Activated CD4-positive, alpha-beta T cell treated with anti-CD3 and anti-CD28 coated beads, Interleukin-2, amount 50 U/mL, for 48 hours (primary cell): ENCODE data around the gene TOMT.
A peak's percentile ranks its signal among the peaks of the same experiment; 100 is the strongest.

ENCODE experiments used
- DNase-seq, 2 experiments: peaks; one replicate each; pipeline ENCODE4 v3.0.0-alpha.2; 2020

TOMT gene, protein sequence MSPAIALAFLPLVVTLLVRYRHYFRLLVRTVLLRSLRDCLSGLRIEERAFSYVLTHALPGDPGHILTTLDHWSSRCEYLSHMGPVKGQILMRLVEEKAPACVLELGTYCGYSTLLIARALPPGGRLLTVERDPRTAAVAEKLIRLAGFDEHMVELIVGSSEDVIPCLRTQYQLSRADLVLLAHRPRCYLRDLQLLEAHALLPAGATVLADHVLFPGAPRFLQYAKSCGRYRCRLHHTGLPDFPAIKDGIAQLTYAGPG

DNA sequence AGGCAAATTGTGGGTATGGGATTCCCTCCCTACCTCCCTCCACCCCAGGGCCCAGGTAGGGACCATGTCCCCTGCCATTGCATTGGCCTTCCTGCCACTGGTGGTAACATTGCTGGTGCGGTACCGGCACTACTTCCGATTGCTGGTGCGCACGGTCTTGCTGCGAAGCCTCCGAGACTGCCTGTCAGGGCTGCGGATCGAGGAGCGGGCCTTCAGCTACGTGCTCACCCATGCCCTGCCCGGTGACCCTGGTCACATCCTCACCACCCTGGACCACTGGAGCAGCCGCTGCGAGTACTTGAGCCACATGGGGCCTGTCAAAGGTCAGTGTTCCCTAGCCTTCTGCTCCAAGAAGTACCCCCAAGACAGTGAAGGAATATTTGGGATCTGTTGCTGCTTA is at the start of gene TOMT:
TOMT (plus strand) TSS at position 37 of the 400 bp plus-strand sequence; CDS start at position 65, 28 bp downstream.
- no peak for DNase-seq

DNA sequence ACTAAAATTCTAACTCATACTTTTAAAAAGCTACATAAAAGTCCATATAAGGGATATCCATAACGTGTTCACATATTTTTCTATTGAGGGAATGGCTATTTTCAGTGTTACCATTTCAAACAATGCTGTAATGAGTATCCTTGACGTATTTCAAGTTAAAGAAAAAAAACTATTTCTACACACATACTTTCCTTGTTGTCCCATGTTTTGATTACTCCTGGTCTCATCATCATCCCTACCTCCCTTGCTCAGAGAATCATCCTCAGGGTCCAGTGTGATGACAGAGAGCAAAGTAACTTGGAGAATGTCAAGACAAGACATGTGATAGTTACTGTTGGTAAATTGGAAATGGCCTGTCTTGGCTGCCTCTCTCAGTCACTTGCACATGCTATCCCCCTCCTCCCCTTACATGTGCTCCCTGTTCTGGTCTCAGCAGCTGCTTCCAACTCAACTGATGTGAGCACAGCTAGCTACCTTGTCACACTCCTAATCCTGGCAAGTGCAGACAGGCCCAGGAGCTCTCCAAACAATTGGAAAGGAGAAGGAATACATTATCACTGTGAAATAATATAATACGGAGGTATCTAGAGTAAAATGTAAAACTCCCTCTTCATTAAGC is 47.2 kb upstream of the TOMT start:
- no peak for DNase-seq

DNA sequence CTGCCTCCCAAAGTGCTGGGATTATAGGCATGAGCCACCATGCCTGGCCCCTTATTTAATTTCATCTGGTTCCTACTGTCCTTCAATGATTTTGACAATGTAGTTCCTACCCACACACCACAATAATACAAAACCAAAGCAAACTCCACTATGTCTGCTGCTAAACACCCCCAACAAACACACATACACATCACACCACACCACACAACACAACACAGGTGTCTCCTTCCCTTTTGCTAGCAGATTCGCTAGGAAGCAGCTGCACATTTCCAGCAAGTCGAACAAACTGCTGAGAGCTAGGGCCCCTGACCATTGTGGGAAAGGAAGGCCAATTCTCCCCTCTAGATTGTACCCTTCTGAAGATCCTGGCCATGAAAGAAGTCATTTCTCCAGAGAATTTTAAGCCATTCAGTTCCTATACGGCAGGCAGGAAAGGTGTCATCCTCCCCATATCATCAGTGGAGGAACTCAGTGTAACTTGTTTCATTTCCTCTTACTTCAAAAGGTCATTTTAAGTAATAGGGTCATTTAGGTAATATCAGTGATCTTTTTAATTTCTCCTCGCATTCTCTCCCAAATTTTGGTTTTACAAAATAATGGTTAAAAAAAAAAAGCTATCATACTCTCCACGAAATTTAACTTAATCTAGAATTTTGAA is 43.9 kb upstream of the TOMT start:
- no peak for DNase-seq

DNA sequence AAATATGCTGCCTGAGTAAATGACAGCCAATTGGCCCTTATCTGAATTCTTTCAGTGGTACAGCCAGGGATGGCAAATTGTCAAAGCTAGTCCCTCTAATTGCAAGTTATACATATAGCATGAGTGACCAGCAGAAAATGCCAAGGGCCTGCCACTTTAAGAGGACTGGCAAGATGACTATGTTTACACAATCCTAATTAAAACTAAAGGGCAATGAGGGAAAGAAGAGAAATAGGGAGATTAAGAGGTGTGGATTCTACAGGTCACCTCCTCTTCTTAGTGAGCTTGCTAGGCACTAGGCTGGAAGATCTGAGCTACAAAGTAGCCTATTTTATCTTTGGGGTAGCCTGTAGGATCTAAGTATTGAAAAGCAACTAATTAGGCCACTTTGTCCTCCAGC is 38.9 kb upstream of the TOMT start:
- no peak for DNase-seq

DNA sequence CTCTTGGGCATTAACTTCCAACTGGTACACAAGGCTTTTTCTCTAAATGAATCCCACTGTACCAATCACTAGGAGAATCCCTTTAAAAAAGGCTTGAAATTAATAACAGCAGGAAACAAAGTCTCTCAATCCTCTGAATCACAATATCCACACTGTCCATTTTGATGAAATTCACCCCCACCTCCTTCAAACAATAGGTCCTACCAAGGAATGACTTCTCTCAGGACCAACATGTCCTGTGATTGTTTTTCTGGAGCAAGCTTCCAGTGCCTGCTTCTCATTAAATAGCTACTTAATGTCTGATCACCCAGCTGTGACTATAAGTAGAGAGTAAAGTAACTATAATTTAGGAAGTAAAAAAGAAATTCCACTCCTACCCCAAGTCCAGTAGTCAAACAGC is 38.5 kb upstream of the TOMT start:
- DNase-seq, result no peak

DNA sequence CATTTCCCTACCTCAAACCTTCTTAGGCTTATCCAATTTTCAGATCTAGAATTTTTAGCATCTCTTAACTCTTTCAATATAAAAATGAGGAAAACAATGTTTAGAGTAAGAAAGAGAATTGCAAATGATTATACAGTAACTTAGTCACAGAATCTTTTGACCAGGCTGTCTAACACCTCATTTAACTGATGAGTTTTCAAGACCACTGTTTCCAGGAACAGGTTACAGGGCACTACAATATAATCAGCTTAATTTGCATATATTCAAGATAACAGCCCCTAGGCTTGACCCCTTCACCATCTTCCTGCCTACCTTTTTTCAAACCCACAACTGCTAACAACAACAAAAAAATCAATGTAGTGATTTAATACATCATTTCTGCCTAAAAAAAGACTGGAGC is 38.0 kb upstream of the TOMT start:
- DNase-seq, result no peak

DNA sequence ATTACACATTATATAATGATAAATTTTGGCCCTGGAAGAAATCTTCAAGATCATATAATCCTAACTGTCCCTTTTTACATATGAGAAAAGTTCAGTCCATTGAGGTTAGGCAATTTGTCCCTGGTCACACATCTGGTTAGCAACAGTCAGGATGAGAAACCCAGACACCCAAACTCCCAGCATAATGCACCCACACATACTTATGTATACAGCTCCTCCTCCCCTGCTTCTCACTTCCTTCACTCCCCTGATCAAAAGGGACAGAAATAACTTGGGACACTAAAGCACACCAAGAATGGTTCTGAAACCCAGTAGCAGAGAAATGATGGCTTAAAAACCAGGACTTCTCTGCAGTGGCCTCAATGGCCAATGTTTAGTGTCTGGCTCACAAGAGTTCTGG is 36.5 kb upstream of the TOMT start:
- no peak for DNase-seq

DNA sequence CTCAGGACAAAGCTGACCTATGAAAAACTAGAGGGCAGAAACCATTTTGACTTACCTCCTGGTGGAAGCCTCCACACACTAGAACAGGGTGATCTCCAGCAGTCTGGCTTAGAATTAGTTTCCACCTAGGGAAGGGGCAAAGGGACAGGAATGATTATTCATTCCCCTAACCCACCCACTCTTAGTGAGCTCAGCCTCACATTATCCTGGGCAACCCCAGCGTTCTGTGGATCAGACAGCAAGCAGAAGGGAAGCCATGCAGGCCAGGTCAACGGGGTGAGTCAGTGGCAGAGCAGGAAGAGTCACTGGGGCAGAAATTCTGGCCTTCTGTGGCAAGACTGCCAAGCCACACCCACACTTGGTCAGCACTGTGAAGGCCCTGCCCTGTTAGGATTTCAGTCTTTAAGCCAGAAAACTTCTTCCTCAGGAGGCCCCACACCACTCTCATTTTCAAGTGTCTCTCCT is 35.9 kb upstream of the TOMT start:
- DNase-seq, result peak; percentile 10 to 29

DNA sequence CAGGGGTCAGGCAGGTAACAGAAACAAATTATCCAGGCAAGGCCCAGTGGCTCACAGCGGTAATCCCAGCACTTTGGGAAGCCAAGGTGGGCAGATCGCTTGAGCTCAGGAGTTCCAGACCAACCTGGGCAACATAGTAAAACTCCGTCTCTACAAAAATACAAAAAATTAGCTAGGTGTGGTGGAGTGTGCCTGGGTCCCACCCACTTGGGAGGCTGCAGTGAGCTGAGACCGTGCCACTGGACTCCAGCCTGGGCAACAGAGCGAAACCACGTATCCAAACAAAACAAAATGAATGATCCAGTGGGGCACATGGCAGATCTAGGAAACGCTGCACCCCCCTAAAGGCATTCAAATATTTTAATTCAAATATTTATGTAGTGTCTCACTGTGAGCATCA is 35.2 kb upstream of the TOMT start:
- no peak for DNase-seq

DNA sequence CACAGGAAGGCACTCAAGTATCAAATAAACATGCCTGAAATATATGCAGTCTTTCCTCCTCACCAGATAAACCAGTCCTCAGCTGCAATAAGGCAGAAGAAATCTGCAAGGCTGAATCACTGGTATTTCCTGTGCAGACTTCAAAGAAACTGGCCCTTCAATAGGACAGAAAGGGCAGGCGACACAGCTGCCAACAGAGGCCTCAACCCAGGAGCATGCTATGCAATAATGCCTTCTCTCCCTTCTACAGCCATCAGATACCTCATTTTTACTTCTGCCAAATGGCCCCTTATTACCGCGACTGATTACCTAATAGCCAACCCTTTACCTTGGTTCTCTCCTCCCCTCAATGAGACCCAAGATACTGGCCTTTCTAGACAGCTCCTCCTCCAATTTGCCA is 33.4 kb upstream of the TOMT start:
- DNase-seq, result no peak

DNA sequence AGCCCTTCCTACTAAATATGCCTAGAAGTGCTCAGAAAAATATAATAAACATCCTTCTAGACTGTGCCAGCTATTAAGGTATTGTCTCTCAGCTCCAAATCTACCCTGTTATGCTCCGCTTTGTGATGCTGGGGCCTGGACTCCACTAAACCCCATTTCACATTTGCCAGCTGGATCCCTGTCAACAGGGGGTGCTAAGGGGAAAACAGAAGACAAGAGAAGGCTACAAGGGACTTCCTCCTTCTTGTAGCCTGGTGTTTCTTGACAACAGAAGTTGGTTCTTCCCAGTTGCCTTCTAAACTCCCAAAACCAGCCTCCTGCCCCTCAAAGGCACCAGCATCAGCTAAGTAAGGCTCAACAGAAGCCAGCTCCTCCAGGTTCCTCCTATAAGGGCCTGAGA is 30.6 kb upstream of the TOMT start:
- no peak for DNase-seq

DNA sequence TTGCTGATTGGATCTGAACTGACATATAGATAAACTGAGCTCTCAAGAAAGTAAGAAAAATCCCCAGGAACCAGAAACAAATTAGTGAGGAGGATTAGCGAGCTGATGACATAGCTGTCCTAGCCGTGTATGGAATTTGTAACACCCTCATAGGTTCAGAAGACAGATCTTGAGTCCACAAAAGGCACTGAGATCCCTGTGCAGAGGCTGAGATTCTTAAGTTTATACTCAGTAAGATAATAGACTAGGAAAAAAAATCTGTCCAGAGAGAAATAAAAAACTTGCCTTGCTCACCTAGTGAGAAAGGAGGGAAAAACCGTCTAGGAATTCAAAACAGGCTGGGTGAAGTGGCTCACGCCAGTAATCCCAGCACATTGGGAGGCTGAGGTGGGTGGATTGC is 30.0 kb upstream of the TOMT start:
- DNase-seq, result no peak

DNA sequence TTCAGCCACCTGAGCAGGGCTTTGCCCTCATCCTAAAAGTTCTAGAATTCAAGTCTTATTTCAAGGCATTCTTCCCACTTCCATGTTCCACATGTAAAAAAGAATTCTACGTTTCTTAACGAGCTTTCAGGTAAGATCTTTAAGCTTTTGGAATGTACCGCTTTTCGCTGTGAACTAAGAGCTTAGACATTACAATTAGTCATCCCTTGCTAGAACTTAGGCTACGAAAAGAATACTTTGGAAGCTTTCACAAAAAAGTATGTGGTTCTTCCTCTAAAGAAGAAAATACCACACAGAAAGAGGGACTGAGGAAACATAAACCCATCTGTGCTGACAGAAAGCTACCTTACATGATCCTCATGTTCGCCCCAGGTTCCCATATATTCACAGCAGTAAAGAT is 27.2 kb upstream of the TOMT start:
- DNase-seq, result no peak

DNA sequence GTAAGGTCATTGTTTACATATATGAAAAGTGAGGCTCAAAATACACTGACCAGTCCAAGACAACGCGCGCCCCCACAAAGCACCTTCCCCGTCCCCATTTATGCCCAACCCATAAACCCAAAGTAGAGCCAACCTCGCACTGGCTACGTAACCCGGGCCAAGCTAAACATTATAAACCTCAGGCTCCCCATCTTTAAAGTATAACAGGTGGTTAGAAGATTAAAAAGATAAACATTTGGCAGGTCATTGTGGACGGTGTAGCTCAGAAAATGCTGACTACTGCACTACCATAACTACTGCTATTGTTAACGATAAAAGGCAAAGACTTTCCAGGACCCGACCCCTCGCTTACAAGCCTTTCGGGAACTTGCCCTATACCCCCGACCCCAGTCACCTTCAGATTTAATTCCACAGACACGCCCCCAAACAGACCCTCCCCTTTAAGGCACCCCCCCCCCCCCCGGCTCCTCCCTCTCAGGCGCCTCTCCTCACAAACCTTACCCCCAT is 25.9 kb upstream of the TOMT start:
- DNase-seq, result peak in 1 of 2 experiments; percentile 13

DNA sequence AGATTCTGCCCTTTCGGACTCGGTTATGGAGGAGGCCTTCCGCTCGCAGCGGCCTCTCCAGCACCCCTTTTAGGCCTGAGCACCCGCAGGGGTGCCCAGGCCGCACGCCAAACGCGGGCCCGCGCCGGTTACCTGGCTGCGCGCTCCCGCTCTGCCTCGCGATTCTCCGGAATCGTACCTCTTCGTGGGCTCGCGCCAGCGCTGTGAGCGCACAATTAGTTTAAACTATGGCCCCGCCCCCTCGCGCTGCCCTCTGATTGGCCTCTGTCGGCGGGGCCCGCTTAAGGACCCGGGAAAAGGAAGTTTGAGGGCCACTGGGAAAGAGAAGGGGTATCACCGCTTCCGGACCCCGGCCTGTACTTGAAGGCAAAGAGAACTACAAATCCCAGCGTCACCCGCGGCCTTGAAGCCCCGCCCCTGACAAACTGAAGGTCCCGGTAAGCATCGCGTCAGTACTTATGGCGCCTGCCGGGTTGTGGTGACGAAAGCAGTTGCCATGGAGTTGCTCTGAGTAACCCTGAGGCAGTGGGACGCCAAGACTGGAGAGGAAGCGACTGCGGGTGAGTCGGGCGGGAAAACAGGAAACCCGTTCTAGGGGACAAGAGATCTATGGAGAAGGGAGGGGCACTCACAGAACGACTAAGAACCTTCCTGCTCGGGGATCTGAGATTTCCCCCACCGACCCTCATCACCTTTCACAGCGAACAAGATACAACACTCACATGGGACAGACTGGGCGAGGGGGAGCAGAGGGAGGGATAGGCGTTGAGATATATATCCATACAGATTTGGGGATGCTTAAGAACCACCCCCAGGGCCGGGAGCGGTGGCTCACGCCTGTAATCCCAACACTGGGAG is 25.2 kb upstream of the TOMT start, which contains the start of the genes LRRC51 and NUMA1:
LRRC51 (plus strand) TSS at position 525 of the 858 bp plus-strand sequence. CDS start 8,234 bp downstream, outside the sequence.
NUMA1 (minus strand) TSS at position 217 of the 858 bp plus-strand sequence. CDS start 44,599 bp downstream, outside the sequence.
- DNase-seq, result peak; percentile 99 to 100

DNA sequence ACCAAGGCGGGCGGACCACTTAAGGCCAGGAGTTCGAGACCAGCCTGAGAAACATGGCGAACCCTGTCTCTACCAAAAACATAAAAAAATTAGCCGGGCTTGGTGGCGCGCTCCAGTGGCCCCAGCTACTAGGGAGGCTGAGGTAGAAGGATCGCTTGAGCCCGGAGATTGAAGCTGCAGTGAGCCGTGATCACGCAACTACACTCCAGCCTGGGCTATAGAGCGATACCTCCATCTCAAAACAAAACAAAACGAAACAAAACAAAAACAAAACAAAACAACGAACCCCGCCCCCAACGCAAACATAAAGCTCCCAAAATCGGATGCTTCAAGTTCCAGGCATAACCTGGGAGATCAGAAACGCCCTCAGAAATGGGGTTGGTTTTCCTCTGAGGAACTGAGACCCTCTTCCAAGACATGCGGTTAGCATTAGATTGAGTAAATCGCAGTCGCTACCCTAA is 24.5 kb upstream of the TOMT start:
- no peak for DNase-seq

DNA sequence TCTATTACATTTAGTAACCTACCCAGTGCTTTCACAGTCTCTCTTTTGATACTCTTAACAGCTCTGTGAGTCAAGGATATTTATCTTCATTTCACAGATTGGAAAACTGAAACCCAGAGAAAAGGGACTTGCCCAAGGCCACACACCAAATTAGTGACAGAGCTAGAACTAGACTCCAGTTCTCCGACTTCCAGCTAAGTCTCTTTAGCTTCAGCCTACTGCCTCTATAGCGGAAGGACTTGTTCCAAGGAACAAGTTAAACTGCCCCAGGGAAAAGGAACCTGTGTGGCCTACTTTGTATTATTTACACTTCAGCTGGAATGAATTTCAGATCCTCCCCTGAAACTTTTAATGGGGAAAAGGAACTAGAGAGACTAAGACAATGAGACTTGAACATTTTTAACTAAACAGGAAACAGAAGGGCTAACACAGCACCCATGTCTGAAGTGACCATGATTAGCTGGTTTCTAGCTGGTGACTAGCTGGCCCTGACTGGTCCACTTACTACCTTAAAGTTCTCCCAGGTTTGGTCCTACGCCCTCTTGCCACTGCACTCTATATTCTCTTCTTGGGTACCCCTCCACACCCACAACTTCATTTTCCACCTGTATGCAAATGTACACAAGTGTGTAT is 23.8 kb upstream of the TOMT start:
- no peak for DNase-seq

DNA sequence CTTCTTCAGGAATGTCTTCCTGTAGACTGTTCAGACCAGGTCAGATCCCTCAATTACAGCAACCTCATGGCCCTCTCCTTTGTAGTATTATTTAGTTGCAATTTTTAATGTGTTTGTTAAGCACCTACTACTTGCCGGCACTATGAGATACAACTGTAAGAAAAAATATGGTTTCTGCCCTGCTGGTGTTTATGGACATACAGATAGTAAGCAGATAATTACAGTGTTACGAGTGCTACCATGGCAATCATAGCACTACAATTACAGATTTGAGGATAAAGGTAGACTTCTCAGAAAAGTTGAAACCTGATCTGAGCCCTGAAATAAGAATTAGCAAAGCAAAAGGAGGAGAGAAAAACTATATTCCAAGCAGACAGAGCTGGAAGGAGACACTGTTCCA is 22.3 kb upstream of the TOMT start:
- DNase-seq, result no peak

DNA sequence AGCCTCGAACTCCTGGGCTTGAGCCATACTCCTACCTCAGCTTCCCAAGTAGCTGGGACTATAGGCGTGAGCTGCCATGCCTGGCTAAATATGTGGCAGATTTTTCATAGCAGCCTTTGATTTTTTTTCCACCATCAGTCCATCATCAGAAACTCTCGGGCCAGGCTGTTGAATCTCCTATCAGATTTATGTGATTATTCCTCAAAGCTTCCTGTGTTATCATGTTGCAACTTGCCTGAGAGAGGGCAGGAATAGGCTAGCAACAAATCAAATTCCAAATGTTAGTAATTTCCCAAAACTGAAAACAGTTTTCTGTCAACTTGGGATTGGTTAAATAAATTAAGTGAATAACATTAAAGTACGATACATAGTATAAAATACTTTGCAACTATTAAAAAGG is 21.6 kb upstream of the TOMT start:
- no peak for DNase-seq

DNA sequence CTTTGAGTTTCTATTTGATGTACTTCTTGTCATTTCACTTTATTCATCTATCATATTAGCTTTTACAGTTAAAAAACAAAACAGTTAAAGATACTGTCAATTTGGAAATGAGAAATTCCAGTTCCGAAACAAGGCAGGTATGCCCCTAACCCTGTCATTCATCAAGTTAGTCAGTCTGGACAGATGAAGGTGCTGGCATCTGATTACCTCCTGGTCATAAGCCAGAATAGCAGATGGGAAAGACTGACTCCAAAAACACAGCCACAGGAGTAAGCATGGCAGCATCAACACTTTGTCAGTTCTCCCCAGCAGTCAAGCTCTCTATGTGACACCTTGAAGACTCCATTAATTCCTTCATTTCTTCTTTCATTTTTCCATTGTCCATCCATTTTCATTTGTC is 20.8 kb upstream of the TOMT start:
- no peak for DNase-seq

DNA sequence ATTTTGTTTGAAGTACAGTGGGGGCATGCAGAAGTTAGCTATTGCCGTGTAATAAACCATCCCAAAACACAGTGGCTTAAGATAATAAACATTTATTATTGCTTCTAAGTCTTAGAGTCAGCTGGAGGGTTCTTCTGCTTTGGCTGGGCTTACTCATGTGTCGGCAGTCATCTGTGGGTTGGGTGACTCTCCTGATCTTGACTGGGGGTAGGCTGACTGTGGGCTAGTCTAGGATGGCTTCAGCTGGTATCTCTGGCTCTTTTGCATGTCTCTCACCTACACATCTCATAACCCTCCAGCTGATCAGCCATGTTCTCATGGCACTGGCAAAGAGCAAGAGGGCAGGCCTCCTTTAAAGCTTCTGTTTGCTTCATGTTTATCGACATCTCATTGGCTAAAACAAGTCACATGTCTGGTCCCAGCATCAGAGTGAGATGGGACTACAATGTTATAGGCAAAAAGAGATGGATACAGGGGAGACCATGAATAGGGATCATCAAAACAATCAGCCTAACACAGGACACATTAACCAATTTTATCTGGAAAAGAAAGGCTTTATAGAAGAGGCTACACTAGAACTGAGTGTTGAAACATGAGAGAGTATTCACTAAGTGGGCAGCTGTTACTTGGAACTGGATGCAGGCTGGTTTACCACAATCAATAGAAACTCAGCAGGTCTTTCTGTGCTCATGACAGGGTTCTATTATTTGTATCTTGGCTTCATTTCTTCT is 19.9 kb upstream of the TOMT start:
- no peak for DNase-seq
